Peyer's patch (tissue), 4 donors: ENCODE measurements around the gene TMEM79. TPM values are rescaled to one million over a fixed set of nuclear protein-coding genes. Genes with fewer than 3 reads are reported as not detected.

Experiments used
- DNase-seq, 3 donors: peaks; one replicate each; pipeline ENCODE4 v3.0.0-alpha.2; 2017 to 2019
- H3K27ac ChIP-seq, 4 donors: fragments of 200-600 bp; sonication (generic); one replicate each; pipeline ENCODE4 v1.5.1; 2016 to 2019
- H3K27me3 ChIP-seq, 2 donors: fragments of 200-600 bp; sonication (generic); one replicate each; pipeline ENCODE4 v1.5.1; 2019
- H3K36me3 ChIP-seq, 3 donors: fragments of 200-600 bp; sonication (generic); one replicate each; pipeline ENCODE4 v1.5.1; 2016 to 2019
- H3K4me1 ChIP-seq, 4 donors: fragments of 200-600 bp; sonication (generic); one replicate each; pipeline ENCODE4 v1.5.1; 2016 to 2019
- H3K4me3 ChIP-seq, 4 donors: fragments of 200-600 bp; sonication (generic); 1 replicate in 3 of 4; 2 replicates in 1 of 4; pipeline ENCODE4 v1.5.1; 2016 to 2019; ENCODE audit warnings: mild to moderate bottlenecking in 1 of 4
- H3K9me3 ChIP-seq, 4 donors: fragments of 200-600 bp; sonication (generic); one replicate each; pipeline ENCODE4 v1.5.1; 2016 to 2019; ENCODE audit warnings: mild to moderate bottlenecking in 1 of 4
- CTCF ChIP-seq, 6 experiments: fragments of 450-650 bp in 4 of 6; fragments of 200-600 bp in 2 of 6; sonication (generic) in 1 of 6; IDR thresholded peaks; one replicate each; pipeline ENCODE4 v1.5.1; 2017 to 2019; ENCODE audit warnings: antibody characterized with exemption in 6 of 6, mild to moderate bottlenecking in 3 of 6, moderate library complexity in 1 of 6
- POLR2A ChIP-seq, 2 donors: fragments of 450-650 bp; IDR thresholded peaks; one replicate each; pipeline ENCODE4 v1.5.1; 2017; ENCODE audit warnings: antibody characterized with exemption in 2 of 2, mild to moderate bottlenecking in 2 of 2, moderate library complexity in 2 of 2
- total RNA-seq, 4 donors: library from RNA; depleted of rRNA; stranded (reverse); fragments of >200 nt; gene quantifications; one replicate each; pipeline ENCODE4 v1.1.0, GENCODE V29; 2016

The TMEM79 gene
- total RNA-seq, 4 donors from 2014 or later, result 1.9 to 9.7 (median 5.4) TPM

GRCh38 chr1:156285437-156285836 is 1.3 kb downstream of the TMEM79 start:
- H3K27ac ChIP-seq, result no peak overlapping the region
- H3K36me3 ChIP-seq, result peaks cover 0 to 7% (median 0%) of the 10 kb centered on the region in 3 donors
- DNase-seq, result no peak
- H3K4me1 ChIP-seq, result peaks cover 0 to 27% (median 4%) of the 10 kb centered on the region in 4 donors
- TF ChIP-seq CTCF (IDR thresholded peaks at IDR 0.05) (no peak), POLR2A (IDR thresholded peaks at IDR 0.05) (no peak)
- H3K27me3 ChIP-seq, result no peaks in the 10 kb centered on the region
- H3K9me3 ChIP-seq, result no peaks in the 10 kb centered on the region
- H3K4me3 ChIP-seq, result no peak overlapping the region

GRCh38 chr1:156286061-156286460 is 1.9 kb downstream of the TMEM79 start:
- Histone ChIP-seq H3K36me3 (peaks cover 0 to 7% (median 0%) of the 10 kb centered on the region in 3 donors), H3K27me3 (no peaks in the 10 kb centered on the region), H3K4me1 (peaks cover 0 to 23% (median 4%) of the 10 kb centered on the region in 4 donors), H3K9me3 (no peaks in the 10 kb centered on the region), H3K4me3 (no peak overlapping the region), H3K27ac (no peak overlapping the region)
- no peak for DNase-seq
- no peak for TF ChIP-seq POLR2A (IDR thresholded peaks at IDR 0.05)
- TF ChIP-seq CTCF (IDR thresholded peaks at IDR 0.05), result no peak

- no peak for TF ChIP-seq POLR2A (IDR thresholded peaks at IDR 0.05)
- TF ChIP-seq CTCF (IDR thresholded peaks at IDR 0.05), result no peak
- Histone ChIP-seq H3K27me3 (no peaks in the 10 kb centered on the region), H3K27ac (no peak overlapping the region), H3K4me3 (no peak overlapping the region), H3K9me3 (no peaks in the 10 kb centered on the region), H3K4me1 (peaks cover 0 to 20% (median 0%) of the 10 kb centered on the region in 4 donors), H3K36me3 (peaks cover 0 to 7% (median 0%) of the 10 kb centered on the region in 3 donors)
- no peak for DNase-seq
Measured at GRCh38 chr1:156289857-156290256, 5.7 kb downstream of the TMEM79 start.

- H3K4me1 ChIP-seq, result peaks cover 0 to 24% (median 0%) of the 10 kb centered on the region in 4 donors
- peak overlapping the region; percentile 18 to 54 (median 34) for H3K4me3 ChIP-seq
- no peaks in the 10 kb centered on the region for H3K27me3 ChIP-seq
- H3K27ac ChIP-seq, result peak overlapping the region; percentile 39 to 75 (median 64)
- no peak for TF ChIP-seq CTCF (IDR thresholded peaks at IDR 0.05)
- peak; percentile 28 to 73 for TF ChIP-seq POLR2A (IDR thresholded peaks at IDR 0.05)
- no peaks in the 10 kb centered on the region for H3K9me3 ChIP-seq
- peak; percentile 65 to 95 (median 94) for DNase-seq
- H3K36me3 ChIP-seq, result no peaks in the 10 kb centered on the region
Measured at GRCh38 chr1:156291226-156292061, 7.3 kb downstream of the TMEM79 start.

- no peak for DNase-seq
- Histone ChIP-seq H3K36me3 (no peaks in the 10 kb centered on the region), H3K4me1 (peaks cover 0 to 24% (median 0%) of the 10 kb centered on the region in 4 donors), H3K27me3 (no peaks in the 10 kb centered on the region), H3K27ac (no peak overlapping the region), H3K4me3 (no peak overlapping the region), H3K9me3 (no peaks in the 10 kb centered on the region)
- TF ChIP-seq POLR2A (IDR thresholded peaks at IDR 0.05), result no peak
Measured at GRCh38 chr1:156293098-156293434, 8.9 kb downstream of the TMEM79 start.

- H3K4me3 ChIP-seq, result no peak overlapping the region
- H3K4me1 ChIP-seq, result peaks cover 0 to 24% (median 0%) of the 10 kb centered on the region in 4 donors
- no peak overlapping the region for H3K27ac ChIP-seq
- no peaks in the 10 kb centered on the region for H3K9me3 ChIP-seq
- no peaks in the 10 kb centered on the region for H3K27me3 ChIP-seq
- no peak for TF ChIP-seq CTCF (IDR thresholded peaks at IDR 0.05)
- no peak for TF ChIP-seq POLR2A (IDR thresholded peaks at IDR 0.05)
- no peak for DNase-seq
- no peaks in the 10 kb centered on the region for H3K36me3 ChIP-seq
Measured at GRCh38 chr1:156293895-156294294, 9.8 kb downstream of the TMEM79 start.
